Calu3 (cell line): ENCODE results near the gene L3MBTL3. TPM values are rescaled to one million over a fixed set of nuclear protein-coding genes. Genes with fewer than 3 reads are reported as not detected.
A peak's percentile ranks its signal among the peaks of the same experiment; 100 is the strongest.

ENCODE experiments used
- BruUV-seq: library from RNA; stranded (reverse); fragments of 400-500 nt; replicated peaks from 2 replicates; lab custom pipeline; 2021; lab: Mats Ljungman, UMichigan
- CTCF ChIA-PET: fragments of 300-600 bp; sonication (Branson Sonifier 250); formaldehyde crosslinking; loops from one replicate; lab custom pipeline; 2022; ENCODE audit warnings: antibody characterized with exemption; lab: Charles Lee
- DNase-seq: peaks from one replicate; pipeline ENCODE4 v3.0.0; 2022
- H3K27ac Mint-ChIP-seq: one replicate; pipeline ENCODE4 v1.8.0; 2022; ENCODE audit warnings: mixed read lengths; ENCODE audit not compliant: unreplicated experiment
- H3K27me3 Mint-ChIP-seq: one replicate; pipeline ENCODE4 v1.8.0; 2022; ENCODE audit warnings: mixed read lengths; ENCODE audit not compliant: unreplicated experiment
- H3K36me3 Mint-ChIP-seq: one replicate; pipeline ENCODE4 v1.8.0; 2022; ENCODE audit warnings: mild to moderate bottlenecking, moderate library complexity, mixed read lengths; ENCODE audit not compliant: insufficient read depth, unreplicated experiment
- H3K4me1 Mint-ChIP-seq: one replicate; pipeline ENCODE4 v1.8.0; 2022; ENCODE audit warnings: mild to moderate bottlenecking, low read depth, mixed read lengths; ENCODE audit not compliant: unreplicated experiment
- H3K4me3 Mint-ChIP-seq: one replicate; pipeline ENCODE4 v1.8.0; 2022; ENCODE audit warnings: mild to moderate bottlenecking, low read depth, moderate library complexity, mixed read lengths; ENCODE audit not compliant: unreplicated experiment
- H3K9me3 Mint-ChIP-seq: one replicate; pipeline ENCODE4 v1.8.0; 2022; ENCODE audit warnings: low read depth, mixed read lengths; ENCODE audit not compliant: unreplicated experiment
- CTCF ChIP-seq: fragments of 200-600 bp; IDR thresholded peaks from one replicate; pipeline ENCODE4 v1.8.0; 2022; ENCODE audit warnings: antibody characterized with exemption; ENCODE audit not compliant: unreplicated experiment
- intact Hi-C: fragments of 100-400 bp; cut with micrococcal nuclease; formaldehyde crosslinking; loops from one replicate; pipeline ENCODE4 v1.10.0; 2022; ENCODE audit not compliant: unreplicated experiment
- total RNA-seq: library from RNA; stranded (reverse); gene quantifications from 2 replicates; pipeline ENCODE4 v1.2.3, GENCODE V29; 2022

The L3MBTL3 gene
- total RNA-seq, 1 experiment from 2014 or later = 9.6 TPM

GRCh38 chr6:130034378-130035146 is 16.2 kb downstream of the L3MBTL3 start:
- no TSS peak for BruUV-seq
- intact Hi-C loops = loop anchor here (5.0 kb wide), 2 partner anchors 248 to 728 kb away; no protein-coding TSS in a partner anchor

GRCh38 chr6:130035211-130035610 is 16.8 kb downstream of the L3MBTL3 start:
- no peak overlapping the region for H3K4me3 Mint-ChIP-seq
- CTCF ChIA-PET = no interaction called here
- no peak for DNase-seq
- intact Hi-C loops = loop anchor here (5.0 kb wide), 2 partner anchors 247 to 727 kb away; no protein-coding TSS in a partner anchor
- no TSS peak for BruUV-seq
- H3K27ac Mint-ChIP-seq = no peak overlapping the region
- H3K27me3 Mint-ChIP-seq = no peaks in the 10 kb centered on the region
- no peaks in the 10 kb centered on the region for H3K36me3 Mint-ChIP-seq
- TF ChIP-seq CTCF = no peak
- no peaks in the 10 kb centered on the region for H3K9me3 Mint-ChIP-seq
- H3K4me1 Mint-ChIP-seq = no peaks in the 10 kb centered on the region

More at GRCh38 chr6:130034378-130035146, 16.2 kb downstream of the L3MBTL3 start:
- no peak for TF ChIP-seq CTCF
- Mint-ChIP-seq H3K9me3 (no peaks in the 10 kb centered on the region), H3K4me1 (no peaks in the 10 kb centered on the region), H3K36me3 (no peaks in the 10 kb centered on the region), H3K4me3 (no peak overlapping the region), H3K27me3 (no peaks in the 10 kb centered on the region), H3K27ac (no peak overlapping the region)
- CTCF ChIA-PET = no interaction called here
- no peak for DNase-seq

- intact Hi-C loops = loop anchor here (5.0 kb wide), 2 partner anchors 245 to 725 kb away; no protein-coding TSS in a partner anchor
- no peaks in the 10 kb centered on the region for H3K27me3 Mint-ChIP-seq
- peak; percentile 31 for TF ChIP-seq CTCF
These were observed 18.9 kb downstream of the L3MBTL3 start for GRCh38 chr6:130037207-130037811.

GRCh38 chr6:130041594-130041993 is 23.2 kb downstream of the L3MBTL3 start:
- Mint-ChIP-seq H3K9me3 (no peaks in the 10 kb centered on the region), H3K4me3 (no peak overlapping the region), H3K27ac (no peak overlapping the region), H3K27me3 (no peaks in the 10 kb centered on the region), H3K36me3 (no peaks in the 10 kb centered on the region), H3K4me1 (no peaks in the 10 kb centered on the region)
- CTCF ChIA-PET = no interaction called here
- no TSS peak for BruUV-seq
- no peak for DNase-seq
- intact Hi-C loops = no loop called here
- no peak for TF ChIP-seq CTCF

More at GRCh38 chr6:130037207-130037811, 18.9 kb downstream of the L3MBTL3 start:
- Mint-ChIP-seq H3K9me3 (no peaks in the 10 kb centered on the region), H3K4me1 (no peaks in the 10 kb centered on the region), H3K27ac (no peak overlapping the region), H3K4me3 (no peak overlapping the region), H3K36me3 (no peaks in the 10 kb centered on the region)
- DNase-seq = no peak
- no TSS peak for BruUV-seq
- CTCF ChIA-PET = interaction anchor here (0.7 kb wide), 1 partner anchor 731 kb away, joined by 3 read pairs; no protein-coding TSS in a partner anchor
